ENCODE measurements around the gene PPP2R5C. TPM values are rescaled to one million over a fixed set of nuclear protein-coding genes. Genes with fewer than 3 reads are reported as not detected.
A peak's percentile ranks its signal among the peaks of the same experiment; 100 is the strongest.

PPP2R5C gene
- total RNA-seq, 2 experiments from 2014 or later, result 232 to 281 TPM

DNA sequence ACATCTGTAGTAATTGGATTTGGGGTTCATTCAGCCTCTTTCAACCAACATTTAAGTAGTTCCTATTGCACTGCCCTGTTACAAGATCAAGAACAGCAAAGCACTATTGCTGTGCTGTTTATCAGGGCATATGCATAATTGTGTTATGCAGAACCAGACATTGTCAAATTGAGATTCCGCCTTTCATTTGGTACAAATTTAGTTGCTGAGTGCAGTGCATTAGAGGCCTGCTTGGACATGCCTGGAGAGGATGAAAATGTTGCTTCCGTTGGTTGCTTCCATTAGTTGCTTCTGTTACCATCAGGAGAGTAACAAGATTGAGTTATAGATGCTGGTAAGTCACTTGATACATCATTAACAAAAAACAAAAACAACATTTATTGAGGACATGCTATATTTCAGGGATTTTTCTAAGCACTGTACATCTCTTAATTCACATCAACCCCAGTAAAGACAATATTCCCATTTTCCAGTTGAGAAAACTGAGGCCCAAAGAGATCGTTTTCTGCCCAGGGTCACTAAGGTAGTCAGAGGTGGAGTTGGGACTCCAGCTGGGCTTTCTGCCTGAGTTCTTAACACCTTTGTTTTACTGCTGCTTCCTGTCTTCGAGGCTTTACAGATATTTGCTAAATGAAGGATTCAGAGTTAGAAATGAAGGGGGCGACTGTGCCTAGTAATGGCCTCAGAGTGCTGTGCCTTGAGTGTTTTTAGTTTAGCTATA is 79.3 kb downstream of the PPP2R5C start:
- ATAC-seq (no peak), DNase-seq (no peak)
- POLR2A ChIA-PET, result no interaction called here
- CTCF ChIA-PET, result interaction anchor here (0.9 to 1.3 kb wide), 5 partner anchors 10 to 70 kb away, joined by 3 to 6 read pairs (median 4); no protein-coding TSS in a partner anchor
- Mint-ChIP-seq H3K36me3 (ENCODE audit: low read depth) (peaks cover 40% of the 10 kb centered on the region), H3K4me1 (peaks cover 92% of the 10 kb centered on the region), H3K27ac (peak overlapping the region; percentile 81), H3K9me3 (ENCODE audit: low read depth) (no peaks in the 10 kb centered on the region), H3K4me3 (no peak overlapping the region), H3K27me3 (no peaks in the 10 kb centered on the region)
- intact Hi-C loops (cut with DNase I, micrococcal nuclease), result loop anchor here in 1 of 2 experiments (5.0 kb wide), 1 partner anchor 106 kb away; no protein-coding TSS in a partner anchor

DNA sequence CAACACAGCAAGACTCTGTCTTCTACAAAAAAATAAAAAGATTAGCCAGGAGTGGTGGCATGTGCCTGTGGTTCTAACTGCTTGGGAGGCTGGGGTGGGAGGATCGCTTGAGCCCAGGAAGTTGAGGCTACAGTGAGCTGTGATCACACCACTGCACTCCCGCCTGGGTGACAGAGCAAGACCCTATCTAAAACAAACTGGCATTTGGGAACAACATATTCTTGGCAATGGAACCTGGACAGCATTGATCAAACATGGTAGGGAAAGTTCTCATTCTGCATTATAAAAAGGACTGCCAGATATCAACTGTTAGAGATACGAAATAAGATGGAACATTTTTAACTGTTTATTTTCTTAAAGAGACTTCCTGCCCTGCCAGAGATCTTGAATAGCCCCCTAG is 81.5 kb downstream of the PPP2R5C start:
- intact Hi-C loops (cut with DNase I, micrococcal nuclease), result loop anchor here (1.0 to 5.0 kb wide), 7 partner anchors 35 to 136 kb away; no protein-coding TSS in a partner anchor
- ChIA-PET POLR2A (interaction anchor here (3.2 kb wide), 1 partner anchor 36 kb away, joined by 22 read pairs; no protein-coding TSS in a partner anchor), CTCF (interaction anchor here (0.9 to 4.2 kb wide), 8 partner anchors 12 to 73 kb away, joined by 3 to 41 read pairs (median 4); no protein-coding TSS in a partner anchor)
- ATAC-seq, result no peak
- peaks cover 88% of the 10 kb centered on the region for H3K4me1 Mint-ChIP-seq
- H3K4me3 Mint-ChIP-seq, result no peak overlapping the region
- DNase-seq, result no peak
- H3K36me3 Mint-ChIP-seq (ENCODE audit: low read depth), result peaks cover 37% of the 10 kb centered on the region
- peak overlapping the region; percentile 82 for H3K27ac Mint-ChIP-seq
- H3K9me3 Mint-ChIP-seq (ENCODE audit: low read depth), result no peaks in the 10 kb centered on the region
- no peaks in the 10 kb centered on the region for H3K27me3 Mint-ChIP-seq

DNA sequence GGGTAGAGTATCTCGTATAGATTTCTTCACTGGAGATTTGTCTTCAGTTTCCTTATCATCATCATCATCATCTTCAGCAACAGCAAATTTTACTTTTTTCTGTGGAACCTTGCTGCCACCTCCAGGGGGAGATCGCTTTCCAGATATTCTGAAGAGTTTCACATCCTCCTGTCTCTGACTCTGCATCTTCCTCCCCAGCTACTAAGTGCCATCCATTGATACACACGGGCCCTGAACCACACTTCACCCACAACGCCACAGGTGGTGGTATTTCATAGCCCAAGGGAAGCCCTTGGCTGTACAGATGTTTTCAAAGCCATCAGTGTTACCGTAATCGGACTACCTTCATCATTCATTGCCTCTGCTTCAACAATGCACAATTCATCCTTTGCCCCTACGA is 82.2 kb downstream of the PPP2R5C start:
- ChIA-PET CTCF (interaction anchor here (0.7 to 4.2 kb wide), 18 partner anchors 9 to 1786 kb away, joined by 3 to 41 read pairs (median 4); no protein-coding TSS in a partner anchor), POLR2A (interaction anchor here (0.7 to 3.2 kb wide), 4 partner anchors 9 to 36 kb away, joined by 3 to 22 read pairs (median 10); no protein-coding TSS in a partner anchor)
- Mint-ChIP-seq H3K4me1 (peaks cover 87% of the 10 kb centered on the region), H3K9me3 (ENCODE audit: low read depth) (no peaks in the 10 kb centered on the region), H3K27ac (peak overlapping the region; percentile 82), H3K4me3 (no peak overlapping the region), H3K36me3 (ENCODE audit: low read depth) (peaks cover 34% of the 10 kb centered on the region), H3K27me3 (no peaks in the 10 kb centered on the region)
- DNase-seq (peak; percentile 78), ATAC-seq (peak; percentile 66)
- intact Hi-C loops (cut with DNase I, micrococcal nuclease), result loop anchor here (1.0 to 5.0 kb wide), 7 partner anchors 35 to 137 kb away; no protein-coding TSS in a partner anchor

DNA sequence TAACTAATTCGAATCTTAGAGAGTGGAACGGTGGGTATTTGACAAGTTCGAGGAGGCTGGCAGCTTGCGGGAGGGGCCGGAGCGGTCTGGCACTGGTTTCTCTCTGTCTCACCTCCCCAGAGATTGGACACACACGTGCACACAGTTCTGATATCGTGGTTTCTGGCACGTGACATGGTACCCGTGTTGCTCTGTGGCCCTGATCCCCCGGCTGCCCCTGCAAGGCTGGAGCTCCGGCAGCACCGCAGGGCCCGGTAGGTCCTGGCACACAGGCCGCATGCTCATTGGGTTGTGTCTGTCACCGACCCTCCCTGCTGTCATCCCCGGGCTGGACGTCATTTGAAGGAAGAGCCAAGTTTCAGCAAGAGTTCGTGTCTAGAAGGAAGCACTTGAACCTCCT is 82.7 kb downstream of the PPP2R5C start:
- intact Hi-C loops (cut with DNase I, micrococcal nuclease), result loop anchor here in 1 of 2 experiments (5.0 kb wide), 1 partner anchor 103 kb away; no protein-coding TSS in a partner anchor

DNA sequence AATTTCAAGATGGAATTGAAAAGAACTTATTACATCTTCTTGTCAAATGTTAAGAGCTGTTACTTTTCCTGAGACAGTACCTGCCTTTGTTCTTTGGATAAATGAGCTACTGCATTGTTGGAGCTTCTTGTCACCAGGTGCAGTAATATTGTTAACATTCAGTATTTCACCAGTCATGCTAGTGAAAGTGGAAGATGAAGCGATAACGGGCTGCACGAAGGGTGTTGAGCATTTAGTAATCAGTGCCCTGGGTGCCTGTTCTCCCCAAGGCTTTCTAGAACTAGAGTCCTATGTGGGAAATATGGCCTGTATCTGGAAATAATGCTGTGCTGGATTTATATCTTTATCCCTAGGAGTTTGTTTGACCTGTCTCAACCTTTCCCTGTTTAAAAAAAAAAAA is 83.2 kb downstream of the PPP2R5C start:
- Mint-ChIP-seq H3K9me3 (ENCODE audit: low read depth) (no peaks in the 10 kb centered on the region), H3K4me3 (no peak overlapping the region), H3K27me3 (no peaks in the 10 kb centered on the region), H3K27ac (peak overlapping the region; percentile 82), H3K36me3 (ENCODE audit: low read depth) (peaks cover 35% of the 10 kb centered on the region), H3K4me1 (peaks cover 88% of the 10 kb centered on the region)
- no peak for DNase-seq
- ChIA-PET CTCF (interaction anchor here (0.6 to 4.2 kb wide), 22 partner anchors 9 to 1786 kb away, joined by 3 to 41 read pairs (median 4); no protein-coding TSS in a partner anchor), POLR2A (interaction anchor here (0.9 to 3.2 kb wide), 5 partner anchors 10 to 35 kb away, joined by 3 to 22 read pairs (median 11); no protein-coding TSS in a partner anchor)
- no peak for ATAC-seq
- intact Hi-C loops (cut with DNase I, micrococcal nuclease), result loop anchor here in 1 of 2 experiments (5.0 kb wide), 1 partner anchor 103 kb away; no protein-coding TSS in a partner anchor

More for the DNA sequence above, 82.7 kb downstream of the PPP2R5C start:
- DNase-seq, result no peak
- POLR2A ChIA-PET, result interaction anchor here (0.7 to 3.2 kb wide), 6 partner anchors 10 to 35 kb away, joined by 3 to 22 read pairs (median 10); no protein-coding TSS in a partner anchor
- peaks cover 37% of the 10 kb centered on the region for H3K36me3 Mint-ChIP-seq (ENCODE audit: low read depth)
- CTCF ChIA-PET, result interaction anchor here (0.6 to 4.2 kb wide), 26 partner anchors 8 to 1787 kb away, joined by 3 to 41 read pairs (median 4); no protein-coding TSS in a partner anchor
- no peaks in the 10 kb centered on the region for H3K9me3 Mint-ChIP-seq (ENCODE audit: low read depth)
- ATAC-seq, result no peak
- H3K4me3 Mint-ChIP-seq, result no peak overlapping the region
- H3K4me1 Mint-ChIP-seq, result peaks cover 88% of the 10 kb centered on the region
- H3K27ac Mint-ChIP-seq, result peak overlapping the region; percentile 82
- no peaks in the 10 kb centered on the region for H3K27me3 Mint-ChIP-seq

DNA sequence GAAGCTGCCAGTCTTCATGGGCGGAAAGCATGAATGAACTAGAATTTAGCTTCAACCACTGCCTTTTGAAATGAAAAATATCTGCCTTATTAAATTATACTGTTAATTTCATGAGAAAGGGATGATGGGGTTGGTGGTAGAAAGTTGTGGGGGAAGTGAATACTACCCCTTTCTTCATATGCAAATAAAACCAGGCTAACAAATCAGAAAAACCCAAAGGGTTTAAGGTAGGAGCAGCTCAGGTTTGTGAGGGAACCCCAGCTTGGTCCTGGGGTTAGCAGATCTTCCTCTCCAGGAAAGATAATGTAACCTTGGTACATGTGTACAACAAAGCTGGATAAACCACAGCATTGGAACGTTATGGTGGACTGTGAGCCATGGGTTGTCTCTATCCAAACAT is 84.0 kb downstream of the PPP2R5C start:
- intact Hi-C loops (cut with DNase I, micrococcal nuclease), result no loop called here
- no peak for DNase-seq
- CTCF ChIA-PET, result interaction anchor here (1.0 to 4.2 kb wide), 12 partner anchors 8 to 138 kb away, joined by 3 to 41 read pairs (median 7); no protein-coding TSS in a partner anchor
- no peaks in the 10 kb centered on the region for H3K27me3 Mint-ChIP-seq
- peaks cover 31% of the 10 kb centered on the region for H3K36me3 Mint-ChIP-seq (ENCODE audit: low read depth)
- H3K4me3 Mint-ChIP-seq, result no peak overlapping the region
- peaks cover 88% of the 10 kb centered on the region for H3K4me1 Mint-ChIP-seq
- ATAC-seq, result no peak
- POLR2A ChIA-PET, result interaction anchor here (0.5 to 3.2 kb wide), 9 partner anchors 9 to 77 kb away, joined by 3 to 22 read pairs (median 4); no protein-coding TSS in a partner anchor
- peak overlapping the region; percentile 77 for H3K27ac Mint-ChIP-seq
- no peaks in the 10 kb centered on the region for H3K9me3 Mint-ChIP-seq (ENCODE audit: low read depth)

DNA sequence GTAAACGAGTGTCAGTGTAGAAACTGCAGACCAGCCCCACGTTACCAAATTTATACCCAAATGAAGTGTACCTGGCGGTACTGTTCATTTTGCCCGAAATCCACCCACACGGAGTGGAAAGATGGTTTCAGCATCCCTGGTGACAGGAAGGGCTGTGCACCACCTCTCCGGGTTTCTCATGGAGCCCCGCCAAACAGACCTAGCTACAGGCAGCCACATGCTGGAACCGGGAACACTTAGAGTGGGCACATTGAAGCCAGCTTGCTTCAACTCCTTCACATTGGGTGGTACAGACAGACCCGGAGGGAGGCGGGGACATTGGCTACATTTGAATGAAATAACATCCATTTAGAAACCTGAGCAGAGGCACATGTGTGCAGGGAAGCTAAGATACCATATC is 84.4 kb downstream of the PPP2R5C start:
- intact Hi-C loops (cut with DNase I, micrococcal nuclease), result no loop called here
- ChIA-PET POLR2A (interaction anchor here (0.6 to 3.2 kb wide), 10 partner anchors 10 to 1998 kb away, joined by 3 to 22 read pairs (median 3); no protein-coding TSS in a partner anchor), CTCF (interaction anchor here (1.0 to 4.2 kb wide), 10 partner anchors 8 to 76 kb away, joined by 3 to 41 read pairs (median 6); no protein-coding TSS in a partner anchor)
- H3K27ac Mint-ChIP-seq, result peak overlapping the region; percentile 77
- no peak overlapping the region for H3K4me3 Mint-ChIP-seq
- H3K9me3 Mint-ChIP-seq (ENCODE audit: low read depth), result no peaks in the 10 kb centered on the region
- DNase-seq (peak; percentile 52), ATAC-seq (peak; percentile 27)
- peaks cover 88% of the 10 kb centered on the region for H3K4me1 Mint-ChIP-seq
- no peaks in the 10 kb centered on the region for H3K27me3 Mint-ChIP-seq
- peaks cover 28% of the 10 kb centered on the region for H3K36me3 Mint-ChIP-seq (ENCODE audit: low read depth)

DNA sequence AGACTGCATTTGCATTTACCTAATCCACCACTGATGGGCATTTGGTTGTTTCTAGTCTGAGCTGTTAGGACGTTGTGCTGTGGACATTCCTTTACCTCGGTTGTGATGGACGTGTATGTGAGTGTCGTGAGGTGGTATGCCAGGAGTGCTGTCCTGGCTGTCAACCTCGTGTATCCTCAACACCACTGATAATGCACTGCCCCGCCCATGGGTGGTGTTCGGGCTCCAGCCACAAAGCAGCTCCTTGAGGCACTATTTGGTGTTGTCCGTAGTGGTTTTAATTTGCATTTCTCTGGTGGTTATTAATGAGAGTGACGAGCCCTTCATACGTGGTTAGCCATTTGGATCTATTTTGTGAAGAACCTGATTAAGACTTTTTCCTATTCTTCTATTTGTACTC is 87.6 kb downstream of the PPP2R5C start:
- CTCF ChIA-PET, result interaction anchor here (0.6 to 1.5 kb wide), 5 partner anchors 19 to 145 kb away, joined by 3 to 7 read pairs (median 3); no protein-coding TSS in a partner anchor
- no peak overlapping the region for H3K4me3 Mint-ChIP-seq
- POLR2A ChIA-PET, result interaction anchor here (0.5 to 1.2 kb wide), 2 partner anchors 26 to 123 kb away, joined by 3 to 7 read pairs; no protein-coding TSS in a partner anchor
- intact Hi-C loops (cut with DNase I, micrococcal nuclease), result no loop called here
- no peaks in the 10 kb centered on the region for H3K27me3 Mint-ChIP-seq
- H3K36me3 Mint-ChIP-seq (ENCODE audit: low read depth), result peaks cover 17% of the 10 kb centered on the region
- H3K9me3 Mint-ChIP-seq (ENCODE audit: low read depth), result no peaks in the 10 kb centered on the region
- H3K4me1 Mint-ChIP-seq, result peaks cover 89% of the 10 kb centered on the region
- ATAC-seq, result no peak
- DNase-seq, result no peak
- peak overlapping the region; percentile 64 for H3K27ac Mint-ChIP-seq

DNA sequence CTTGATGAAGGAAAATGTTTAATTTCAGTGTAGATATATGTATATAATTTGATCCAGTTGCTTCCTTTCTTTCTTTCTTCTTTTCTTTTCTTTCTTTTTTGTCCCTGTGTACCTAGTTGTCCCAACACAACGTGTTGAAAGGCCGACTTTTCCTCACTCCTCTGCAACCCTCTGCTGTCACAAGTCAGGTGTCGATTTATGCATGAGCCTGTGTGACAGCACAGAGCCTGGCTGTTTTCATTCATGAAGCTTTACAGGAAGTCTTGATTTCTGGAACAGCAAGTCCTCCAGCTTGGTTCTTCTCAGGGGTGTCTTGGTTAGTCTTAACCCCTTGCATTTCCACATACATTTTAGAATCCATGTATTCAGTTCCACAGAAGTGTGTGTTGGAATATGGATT is 88.1 kb downstream of the PPP2R5C start:
- peaks cover 21% of the 10 kb centered on the region for H3K36me3 Mint-ChIP-seq (ENCODE audit: low read depth)
- H3K9me3 Mint-ChIP-seq (ENCODE audit: low read depth), result no peaks in the 10 kb centered on the region
- POLR2A ChIA-PET, result interaction anchor here (0.5 kb wide), 1 partner anchor 123 kb away, joined by 3 read pairs; no protein-coding TSS in a partner anchor
- CTCF ChIA-PET, result interaction anchor here (0.6 to 1.5 kb wide), 5 partner anchors 18 to 145 kb away, joined by 3 to 7 read pairs (median 3); no protein-coding TSS in a partner anchor
- intact Hi-C loops (cut with DNase I, micrococcal nuclease), result no loop called here
- H3K27me3 Mint-ChIP-seq, result no peaks in the 10 kb centered on the region
- peak overlapping the region; percentile 64 for H3K27ac Mint-ChIP-seq
- H3K4me3 Mint-ChIP-seq, result no peak overlapping the region
- ATAC-seq (no peak), DNase-seq (no peak)
- H3K4me1 Mint-ChIP-seq, result peaks cover 88% of the 10 kb centered on the region

DNA sequence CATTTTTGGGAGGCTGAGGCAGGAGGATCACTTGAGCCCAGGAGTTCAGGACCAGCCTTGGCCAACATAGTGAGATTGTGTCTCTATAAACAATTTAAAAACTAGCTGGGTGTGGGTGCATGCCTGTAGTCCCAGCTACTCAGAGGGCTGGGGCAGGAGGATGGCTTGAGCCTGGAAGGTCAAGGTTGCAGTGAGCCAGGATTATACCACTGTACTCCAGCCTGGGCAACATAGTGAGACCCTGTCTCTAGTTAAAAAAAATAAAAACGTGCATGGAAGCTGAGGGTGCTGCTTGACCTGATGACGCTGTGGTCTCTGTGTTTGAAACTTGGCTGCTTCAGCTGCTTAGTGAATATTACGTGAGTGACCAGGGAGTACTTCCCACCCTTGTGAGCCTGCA is 89.7 kb downstream of the PPP2R5C start:
- intact Hi-C loops (cut with DNase I, micrococcal nuclease), result no loop called here
- ChIA-PET CTCF (interaction anchor here (0.7 to 1.6 kb wide), 5 partner anchors 11 to 990 kb away, joined by 3 to 6 read pairs (median 3); no protein-coding TSS in a partner anchor), POLR2A (no interaction called here)
- Mint-ChIP-seq H3K27ac (no peak overlapping the region), H3K27me3 (no peaks in the 10 kb centered on the region), H3K9me3 (ENCODE audit: low read depth) (no peaks in the 10 kb centered on the region), H3K4me1 (peaks cover 87% of the 10 kb centered on the region), H3K4me3 (no peak overlapping the region), H3K36me3 (ENCODE audit: low read depth) (peaks cover 28% of the 10 kb centered on the region)
- no peak for ATAC-seq
- DNase-seq, result no peak

Data from activated CD4-positive, alpha-beta T cell treated with anti-CD3 and anti-CD28 coated beads for 36 hours (primary cell).